Measurements from ENCODE around the gene ZC3HAV1L.

DNA sequence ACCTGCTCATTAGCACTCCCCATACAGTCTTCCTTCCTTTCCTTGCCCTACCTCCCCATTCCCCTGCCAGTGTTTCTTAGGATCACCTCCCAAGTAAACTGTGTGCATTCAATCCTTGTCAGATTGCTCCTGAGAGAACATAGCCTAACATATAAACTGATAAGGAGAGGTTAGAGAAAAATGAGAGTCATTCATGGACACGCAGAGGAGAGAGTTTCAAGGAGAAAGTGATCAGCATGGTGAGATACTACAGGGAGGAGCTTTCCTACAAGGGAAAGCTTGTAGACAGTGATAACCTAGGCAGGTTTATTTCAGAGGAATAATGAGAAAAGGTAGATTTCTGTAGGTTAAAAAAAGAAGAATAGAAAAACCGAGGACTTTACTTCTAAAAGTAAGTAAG is 2.8 kb upstream of the ZC3HAV1L start:
- no peak for TF ChIP-seq CTCF (IDR thresholded peaks at IDR 0.05; ENCODE audit: insufficient read depth, low read length)
- TF ChIP-seq, protein P1, sequence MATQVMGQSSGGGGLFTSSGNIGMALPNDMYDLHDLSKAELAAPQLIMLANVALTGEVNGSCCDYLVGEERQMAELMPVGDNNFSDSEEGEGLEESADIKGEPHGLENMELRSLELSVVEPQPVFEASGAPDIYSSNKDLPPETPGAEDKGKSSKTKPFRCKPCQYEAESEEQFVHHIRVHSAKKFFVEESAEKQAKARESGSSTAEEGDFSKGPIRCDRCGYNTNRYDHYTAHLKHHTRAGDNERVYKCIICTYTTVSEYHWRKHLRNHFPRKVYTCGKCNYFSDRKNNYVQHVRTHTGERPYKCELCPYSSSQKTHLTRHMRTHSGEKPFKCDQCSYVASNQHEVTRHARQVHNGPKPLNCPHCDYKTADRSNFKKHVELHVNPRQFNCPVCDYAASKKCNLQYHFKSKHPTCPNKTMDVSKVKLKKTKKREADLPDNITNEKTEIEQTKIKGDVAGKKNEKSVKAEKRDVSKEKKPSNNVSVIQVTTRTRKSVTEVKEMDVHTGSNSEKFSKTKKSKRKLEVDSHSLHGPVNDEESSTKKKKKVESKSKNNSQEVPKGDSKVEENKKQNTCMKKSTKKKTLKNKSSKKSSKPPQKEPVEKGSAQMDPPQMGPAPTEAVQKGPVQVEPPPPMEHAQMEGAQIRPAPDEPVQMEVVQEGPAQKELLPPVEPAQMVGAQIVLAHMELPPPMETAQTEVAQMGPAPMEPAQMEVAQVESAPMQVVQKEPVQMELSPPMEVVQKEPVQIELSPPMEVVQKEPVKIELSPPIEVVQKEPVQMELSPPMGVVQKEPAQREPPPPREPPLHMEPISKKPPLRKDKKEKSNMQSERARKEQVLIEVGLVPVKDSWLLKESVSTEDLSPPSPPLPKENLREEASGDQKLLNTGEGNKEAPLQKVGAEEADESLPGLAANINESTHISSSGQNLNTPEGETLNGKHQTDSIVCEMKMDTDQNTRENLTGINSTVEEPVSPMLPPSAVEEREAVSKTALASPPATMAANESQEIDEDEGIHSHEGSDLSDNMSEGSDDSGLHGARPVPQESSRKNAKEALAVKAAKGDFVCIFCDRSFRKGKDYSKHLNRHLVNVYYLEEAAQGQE (IDR thresholded peaks at IDR 0.05; ENCODE audit: insufficient replicate concordance, low read depth): no peak
- TF ChIP-seq POLR2AphosphoS5 (IDR thresholded peaks at IDR 0.05; ENCODE audit: low read depth): no peak
- TF ChIP-seq GABPA (IDR thresholded peaks at IDR 0.05; ENCODE audit: low read depth): no peak

Data from HL-60 (cell line).